Tibial nerve (tissue), 4 donors: ENCODE data around the gene CXCL17. TPM values are rescaled to one million over a fixed set of nuclear protein-coding genes. Genes with fewer than 3 reads are reported as not detected.

Experiments used
- DNase-seq, 2 donors: peaks; one replicate each; pipeline ENCODE4 v3.0.0-alpha.2; 2019; ENCODE audit warnings: low spot score in 2 of 2
- H3K27ac ChIP-seq, 4 donors: fragments of 200-600 bp; sonication (generic) in 3 of 4; one replicate each; pipeline ENCODE4 v1.5.1; 2017 to 2019; ENCODE audit warnings: mild to moderate bottlenecking in 1 of 4
- H3K27me3 ChIP-seq, 2 donors: fragments of 200-600 bp; sonication (generic) in 1 of 2; one replicate each; pipeline versions ENCODE4 v1.5.1 to v1.6.0; 2017 to 2019
- H3K36me3 ChIP-seq, 3 donors: fragments of 200-600 bp; sonication (generic); one replicate each; pipeline ENCODE4 v1.5.1; 2018 to 2019
- H3K4me1 ChIP-seq, 4 donors: fragments of 200-600 bp; sonication (generic) in 3 of 4; one replicate each; pipeline ENCODE4 v1.5.1; 2017 to 2019
- H3K4me3 ChIP-seq, 4 donors: fragments of 200-600 bp; sonication (generic) in 3 of 4; one replicate each; pipeline ENCODE4 v1.5.1; 2017 to 2019; ENCODE audit warnings: mild to moderate bottlenecking in 1 of 4, moderate library complexity in 1 of 4
- H3K9me3 ChIP-seq, 4 donors: fragments of 200-600 bp; sonication (generic) in 3 of 4; one replicate each; pipeline ENCODE4 v1.5.1; 2017 to 2019
- CTCF ChIP-seq, 5 experiments: fragments of 200-600 bp in 3 of 5; fragments of 450-650 bp in 2 of 5; sonication (generic) in 3 of 5; IDR thresholded peaks; one replicate each; pipeline ENCODE4 v1.5.1; 2016 to 2019; ENCODE audit warnings: antibody characterized with exemption in 5 of 5, mild to moderate bottlenecking in 3 of 5, moderate library complexity in 2 of 5
- POLR2A ChIP-seq, 2 donors: fragments of 450-650 bp; IDR thresholded peaks; one replicate each; pipeline ENCODE4 v1.6.1; 2017; ENCODE audit warnings: antibody characterized with exemption in 2 of 2, mild to moderate bottlenecking in 2 of 2, moderate library complexity in 2 of 2
- WGBS, 2 donors: methylation state at CpG; one replicate each; pipeline ENCODE4 v1.1.5; 2018; 5-methylcytosine and 5-hydroxymethylcytosine counted together
- small RNA-seq: library from RNA; depleted of rRNA; stranded (forward); fragments of <200 nt; gene quantifications from one replicate; pipeline ENCODE3, GENCODE V24; 2016
- total RNA-seq, 4 donors: library from RNA; depleted of rRNA; stranded (reverse); fragments of >200 nt; gene quantifications; one replicate each; pipeline ENCODE4 v1.1.0, GENCODE V29; 2016

CXCL17 gene
- total RNA-seq, 4 donors from 2014 or later, result not detected

- 71 to 75% methylated on average over 6 of the region's 6 CpGs for WGBS, 2 donors
- no peak for DNase-seq
- no peaks in the 10 kb centered on the region for H3K9me3 ChIP-seq
- TF ChIP-seq CTCF (IDR thresholded peaks at IDR 0.05) (no peak), POLR2A (IDR thresholded peaks at IDR 0.05) (no peak)
- no peak overlapping the region for H3K27ac ChIP-seq
- peaks cover 0 to 7% (median 0%) of the 10 kb centered on the region in 4 donors for H3K4me1 ChIP-seq
- H3K36me3 ChIP-seq, result peaks cover 0 to 21% (median 0%) of the 10 kb centered on the region in 3 donors
- H3K4me3 ChIP-seq, result no peak overlapping the region
- peaks cover 0 to 17% of the 10 kb centered on the region in 2 donors for H3K27me3 ChIP-seq
These were observed 62.6 kb downstream of the CXCL17 start for GRCh38 chr19:42380155-42380554.

Small RNAs within 50 kb of the gene (small RNA-seq; reads per million reads assigned to genes)
- not detected for gene RNU4-60P

Other genes starting within 250 kb of the CXCL17 start
- 10 to 100 TPM; 33.9 to 56.2 (median 40.3) TPM for gene DEDD2, start 225.3 kb downstream of the CXCL17 start, total RNA-seq
- gene ZNF526, start 222.6 kb downstream of the CXCL17 start, total RNA-seq, result 1 to 10 TPM; 4.3 to 6.3 (median 6.3) TPM
- gene GSK3A, start 200.3 kb downstream of the CXCL17 start, total RNA-seq, result 10 to 100 TPM; 24.7 to 34.5 (median 28.3) TPM
- 10 to 100 TPM; 30.4 to 42.6 (median 35.1) TPM for gene ERF, start 187.8 kb downstream of the CXCL17 start, total RNA-seq
- gene CIC, start 173.7 kb downstream of the CXCL17 start, total RNA-seq, result 10 to 100 TPM; 27.0 to 74.1 (median 41.3) TPM
- gene PRR19, start 140.8 kb downstream of the CXCL17 start, total RNA-seq, result under 1 TPM in 2 of 4 donors, not detected in 2; 0.30 to 0.44 TPM
- 1 to 10 TPM; 3.8 to 9.0 (median 8.1) TPM for gene PAFAH1B3, start 140.3 kb downstream of the CXCL17 start, total RNA-seq
- gene TMEM145, start 129.6 kb downstream of the CXCL17 start, total RNA-seq, result under 1 TPM in 1 of 4 donors, not detected in 3; 0.20 TPM
- gene MEGF8, start 117.3 kb downstream of the CXCL17 start, total RNA-seq, result 10 to 100 TPM; 17.9 to 33.3 (median 22.4) TPM
- 1 to 10 TPM in 1 of 4 donors, not detected in 3; 5.0 TPM for gene CNFN, start 52.6 kb downstream of the CXCL17 start, total RNA-seq
- gene LIPE, start 15.6 kb downstream of the CXCL17 start, total RNA-seq, result 100 to 1,000 TPM in 3 of 4 donors, 10 to 100 TPM in 1; 77.1 to 717 (median 234) TPM
- gene CEACAM1, start 85.5 kb upstream of the CXCL17 start, total RNA-seq, result under 1 TPM in 1 of 4 donors, not detected in 3; 0.66 TPM
- gene CEACAM8, start 152.0 kb upstream of the CXCL17 start, total RNA-seq, result not detected